Measurements from ENCODE around the gene GOLGA8H. TPM values are rescaled to one million over a fixed set of nuclear protein-coding genes. Genes with fewer than 3 reads are reported as not detected.
"Not testable (repeated sequence)": the region's sequence is repeated elsewhere in the genome, so short reads cannot be mapped to it uniquely, and the experiment has no call there.

Gene GOLGA8H
- total RNA-seq, result 1 to 10 TPM in 1 of 3 donors, under 1 TPM in 2; 0.16 to 1.6 (median 0.29) TPM

GRCh38 chr15:30603796-30604195, at the start of gene GOLGA8H:
GOLGA8H (plus strand) TSS chr15:30604028; CDS start chr15:30604126, 98 bp downstream.
- DNase-seq (ENCODE audit: low spot score in 2 of 2); H3K4me1 ChIP-seq; intact Hi-C loops (cut with DNase I; ENCODE audit: low total_unique reads); H3K27me3 ChIP-seq; H3K27ac ChIP-seq; H3K36me3 ChIP-seq; H3K4me3 ChIP-seq; H3K9me3 ChIP-seq: not testable (repeated sequence)

GRCh38 chr15:30566949-30567348, 36.9 kb upstream of the GOLGA8H start:
- H3K9me3 ChIP-seq; H3K36me3 ChIP-seq; H3K4me3 ChIP-seq; H3K4me1 ChIP-seq; H3K27me3 ChIP-seq; intact Hi-C loops (cut with DNase I; ENCODE audit: low total_unique reads); H3K27ac ChIP-seq; DNase-seq (ENCODE audit: low spot score in 2 of 2): not testable (repeated sequence)

GRCh38 chr15:30573012-30573491, 30.8 kb upstream of the GOLGA8H start:
- DNase-seq (ENCODE audit: low spot score in 2 of 2); H3K4me1 ChIP-seq; H3K27me3 ChIP-seq; intact Hi-C loops (cut with DNase I; ENCODE audit: low total_unique reads); H3K36me3 ChIP-seq; H3K9me3 ChIP-seq; H3K27ac ChIP-seq: not testable (repeated sequence)
- peak overlapping the region; percentile 11 to 57 (median 41) for H3K4me3 ChIP-seq

GRCh38 chr15:30579394-30579970, 24.3 kb upstream of the GOLGA8H start:
- H3K27ac ChIP-seq; H3K36me3 ChIP-seq; H3K4me3 ChIP-seq; DNase-seq (ENCODE audit: low spot score in 2 of 2); H3K4me1 ChIP-seq; H3K9me3 ChIP-seq; H3K27me3 ChIP-seq; intact Hi-C loops (cut with DNase I; ENCODE audit: low total_unique reads): not testable (repeated sequence)

GRCh38 chr15:30580716-30581115, 23.1 kb upstream of the GOLGA8H start:
- intact Hi-C loops (cut with DNase I; ENCODE audit: low total_unique reads); H3K9me3 ChIP-seq; H3K36me3 ChIP-seq: not testable (repeated sequence)

GRCh38 chr15:30598953-30599352, 4.9 kb upstream of the GOLGA8H start:
- H3K4me1 ChIP-seq; intact Hi-C loops (cut with DNase I; ENCODE audit: low total_unique reads); H3K36me3 ChIP-seq; H3K4me3 ChIP-seq; DNase-seq (ENCODE audit: low spot score in 2 of 2); H3K9me3 ChIP-seq; H3K27me3 ChIP-seq; H3K27ac ChIP-seq: not testable (repeated sequence)
- TF ChIP-seq CTCF (IDR thresholded peaks at IDR 0.05), result peak in 1 of 3 donors; percentile 11

More at GRCh38 chr15:30580716-30581115, 23.1 kb upstream of the GOLGA8H start:
- not testable (repeated sequence) for H3K4me1 ChIP-seq; H3K27ac ChIP-seq; DNase-seq (ENCODE audit: low spot score in 2 of 2); H3K4me3 ChIP-seq; H3K27me3 ChIP-seq

- H3K4me1 ChIP-seq; H3K4me3 ChIP-seq; H3K36me3 ChIP-seq; DNase-seq (ENCODE audit: low spot score in 2 of 2); H3K9me3 ChIP-seq; intact Hi-C loops (cut with DNase I; ENCODE audit: low total_unique reads); H3K27ac ChIP-seq; H3K27me3 ChIP-seq: not testable (repeated sequence)
These were observed 8.4 kb downstream of the GOLGA8H start for GRCh38 chr15:30612271-30612670.

- H3K4me1 ChIP-seq; H3K27me3 ChIP-seq; DNase-seq (ENCODE audit: low spot score in 2 of 2); H3K4me3 ChIP-seq; H3K36me3 ChIP-seq; intact Hi-C loops (cut with DNase I; ENCODE audit: low total_unique reads); H3K9me3 ChIP-seq; H3K27ac ChIP-seq: not testable (repeated sequence)
These were observed 17.5 kb downstream of the GOLGA8H start for GRCh38 chr15:30621342-30621741.

- Histone ChIP-seq H3K4me3 (peak within 1 kb of the TSS; percentile 49 to 80 (median 60)), H3K27ac (peak within 1 kb of the TSS; percentile 86 to 90)
- H3K9me3 ChIP-seq; H3K4me1 ChIP-seq; intact Hi-C loops (cut with DNase I; ENCODE audit: low total_unique reads); H3K27me3 ChIP-seq; H3K36me3 ChIP-seq: not testable (repeated sequence)
- DNase-seq (ENCODE audit: low spot score in 2 of 2), result peak; percentile 76 to 87
- TF ChIP-seq POLR2AphosphoS5 (IDR thresholded peaks at IDR 0.05), result peak in 1 of 3 donors; percentile 62
These were observed 21.8 kb downstream of the GOLGA8H start, which contains the start of gene ARHGAP11B for GRCh38 chr15:30625436-30626193. ARHGAP11B (plus strand) TSS chr15:30626128.

- intact Hi-C loops (cut with DNase I; ENCODE audit: low total_unique reads), result not testable (repeated sequence)
These were observed 22.4 kb downstream of the GOLGA8H start for GRCh38 chr15:30626194-30626565.

GRCh38 chr15:30626632-30627031, 22.8 kb downstream of the GOLGA8H start:
- H3K27me3 ChIP-seq; H3K4me1 ChIP-seq; H3K36me3 ChIP-seq; H3K9me3 ChIP-seq; intact Hi-C loops (cut with DNase I; ENCODE audit: low total_unique reads); H3K27ac ChIP-seq; DNase-seq (ENCODE audit: low spot score in 2 of 2): not testable (repeated sequence)
- peak overlapping the region; percentile 49 to 80 (median 60) for H3K4me3 ChIP-seq

More at GRCh38 chr15:30626194-30626565, 22.4 kb downstream of the GOLGA8H start:
- H3K4me3 ChIP-seq, result peak overlapping the region; percentile 49 to 80 (median 60)
- not testable (repeated sequence) for H3K36me3 ChIP-seq; DNase-seq (ENCODE audit: low spot score in 2 of 2); H3K9me3 ChIP-seq; H3K27me3 ChIP-seq; H3K4me1 ChIP-seq
- peak overlapping the region; percentile 86 to 90 for H3K27ac ChIP-seq
